Measurements from ENCODE around the gene ALOXE3. TPM values are rescaled to one million over a fixed set of nuclear protein-coding genes. Genes with fewer than 3 reads are reported as not detected.

Gene ALOXE3
- total RNA-seq = not detected in 2 replicates

GRCh38 chr17:8117980-8118768 lies at the start of gene ALOXE3:
Gene ALOXE3, minus strand, starts transcription at chr17:8118514. Its CDS starts 524 bp downstream, at chr17:8117990.

GRCh38 chr17:8162233-8162996 lies 44.1 kb upstream of the ALOXE3 start, which contains the start of gene VAMP2:
Gene VAMP2, minus strand, starts transcription at chr17:8162948. Its CDS starts 69 bp downstream, at chr17:8162879.

GRCh38 chr17:8152112-8152775 lies 33.9 kb upstream of the ALOXE3 start, which contains the start of gene PER1:
Gene PER1, minus strand, starts transcription at chr17:8152404. Its CDS starts 1,698 bp downstream, at chr17:8150706.

DNA sequence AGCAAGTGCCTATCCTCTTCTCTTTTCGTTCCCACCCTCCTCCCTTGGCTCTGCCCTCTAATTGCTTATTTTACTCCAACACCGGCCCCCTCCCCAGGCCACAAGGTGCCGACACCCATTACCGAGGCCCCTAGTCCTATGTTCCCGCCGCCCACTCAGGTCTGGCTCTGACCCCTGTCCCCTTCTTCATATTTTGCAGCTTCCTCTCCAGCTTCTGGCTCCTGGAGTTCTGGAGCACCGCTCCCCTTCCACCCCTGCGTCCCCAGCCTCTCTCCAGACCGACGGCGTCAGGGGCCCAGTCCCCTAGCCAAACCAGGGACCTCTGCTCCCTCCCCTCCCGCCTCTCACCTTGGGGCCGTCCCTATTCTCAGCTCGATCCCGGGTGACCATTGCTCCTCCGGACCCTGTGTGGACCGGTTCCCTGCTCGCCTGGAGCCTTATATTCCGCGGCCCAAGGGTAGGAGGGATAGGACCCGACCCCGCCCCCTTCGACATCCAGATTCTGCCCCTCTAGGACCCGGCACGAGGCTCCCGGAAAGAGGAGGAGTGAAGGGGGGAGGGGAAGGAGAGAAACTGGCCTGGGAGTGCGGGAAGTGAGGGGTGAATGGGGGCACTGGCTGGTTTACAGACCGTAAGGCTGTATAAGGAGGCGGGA lies 5.5 kb upstream of the ALOXE3 start, which contains the start of gene HES7:
TSS of gene HES7 (minus strand) at position 412 of the 655 bp plus-strand sequence. CDS start at position 390, 22 bp downstream.

GRCh38 chr17:8087075-8087951 lies 31.0 kb downstream of the ALOXE3 start, which contains the start of gene ALOX12B:
Gene ALOX12B, minus strand, starts transcription at chr17:8087716. Its CDS starts 274 bp downstream, at chr17:8087442.

Other genes starting within 250 kb of the ALOXE3 start
- gene CHD3, start 229.7 kb downstream of the ALOXE3 start, total RNA-seq = 63.2 and 81.6 TPM in 2 replicates
- gene RNF227, start 202.2 kb downstream of the ALOXE3 start, total RNA-seq = 2.4 and 4.5 TPM in 2 replicates
- gene KCNAB3, start 188.7 kb downstream of the ALOXE3 start, total RNA-seq = 0.78 and 2.2 TPM in 2 replicates
- gene TRAPPC1, start 186.6 kb downstream of the ALOXE3 start, total RNA-seq = 51.3 and 66.3 TPM in 2 replicates
- gene CNTROB, start 186.3 kb downstream of the ALOXE3 start, total RNA-seq = 14.1 and 15.3 TPM in 2 replicates
- under 0.01 TPM in 1 of 2 replicates, not detected in the other for gene GUCY2D, start 115.9 kb downstream of the ALOXE3 start, total RNA-seq
- gene ALOX15B, start 79.5 kb downstream of the ALOXE3 start, total RNA-seq = 0.80 and 0.91 TPM in 2 replicates
- not detected in 2 replicates for gene ALOX12B, start 30.8 kb downstream of the ALOXE3 start, total RNA-seq
- 0.78 and 1.4 TPM in 2 replicates for gene HES7, start 5.6 kb upstream of the ALOXE3 start, total RNA-seq
- 30.0 and 78.6 TPM in 2 replicates for gene PER1, start 33.9 kb upstream of the ALOXE3 start, total RNA-seq
- gene VAMP2, start 44.4 kb upstream of the ALOXE3 start, total RNA-seq = 4.0 and 22.9 TPM in 2 replicates
- 42.5 and 58.7 TPM in 2 replicates for gene TMEM107, start 57.9 kb upstream of the ALOXE3 start, total RNA-seq
- gene BORCS6, start 71.7 kb upstream of the ALOXE3 start, total RNA-seq = 11.3 and 12.2 TPM in 2 replicates
- 23.6 and 53.7 TPM in 2 replicates for gene AURKB, start 92.1 kb upstream of the ALOXE3 start, total RNA-seq
- gene CTC1, start 129.5 kb upstream of the ALOXE3 start, total RNA-seq = 8.8 and 11.4 TPM in 2 replicates
- 17.1 and 45.5 TPM in 2 replicates for gene PFAS, start 130.8 kb upstream of the ALOXE3 start, total RNA-seq
- gene RANGRF, start 170.2 kb upstream of the ALOXE3 start, total RNA-seq = 18.1 and 19.7 TPM in 2 replicates
- 0.91 and 1.4 TPM in 2 replicates for gene SLC25A35, start 176.9 kb upstream of the ALOXE3 start, total RNA-seq
- 0.48 and 2.3 TPM in 2 replicates for gene ARHGEF15, start 191.7 kb upstream of the ALOXE3 start, total RNA-seq
- not detected in 2 replicates for gene ODF4, start 221.3 kb upstream of the ALOXE3 start, total RNA-seq

All from epithelial cell of alveolus of lung (primary cell).